OCI-LY7 (cell line): ENCODE measurements around the gene SLC52A3.

Experiments
- CTCF ChIP-seq: fragments of 200-600 bp; sonication (generic); conservative IDR thresholded peaks from 2 replicates; pipeline ENCODE4 v1.5.1; 2014; ENCODE audit warnings: mild to moderate bottlenecking, antibody characterized with exemption, low read length, moderate library complexity, mixed read lengths
- EZH2phosphoT487 ChIP-seq: fragments of 200-600 bp; sonication (generic); IDR thresholded peaks from 2 replicates; pipeline ENCODE4 v1.6.1; 2018; ENCODE audit warnings: low read depth, borderline replicate concordance, mild to moderate bottlenecking, mixed run types, antibody characterized with exemption, low read length, moderate library complexity, mixed read lengths

DNA sequence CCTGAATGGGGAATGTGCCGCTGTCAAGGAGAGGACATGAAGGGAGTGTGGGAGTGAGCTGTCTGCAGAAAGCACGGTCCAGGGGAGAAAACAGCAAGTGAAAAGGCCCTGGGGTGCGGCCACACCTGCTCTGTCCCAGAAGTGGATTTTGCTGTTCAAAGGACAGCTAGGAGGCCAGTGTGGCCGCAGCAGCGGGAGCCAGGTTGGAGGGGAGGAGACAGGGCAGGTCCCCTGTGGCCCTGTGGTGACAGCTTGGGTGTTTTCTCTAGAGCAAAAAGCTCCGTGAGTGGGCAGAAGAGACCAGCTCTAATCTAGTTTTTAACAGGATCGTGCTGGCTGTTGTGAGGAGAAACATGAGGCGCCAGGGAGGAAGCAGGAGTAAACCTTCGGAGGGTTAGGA, 4.5 kb upstream of the SLC52A3 start:
- no peak for TF ChIP-seq CTCF
- no peak for TF ChIP-seq EZH2phosphoT487
